ENCODE results near the gene DNAJC5. TPM values are rescaled to one million over a fixed set of nuclear protein-coding genes. Genes with fewer than 3 reads are reported as not detected.
A peak's percentile ranks its signal among the peaks of the same experiment; 100 is the strongest.

DNAJC5 gene
- total RNA-seq, 1 experiment from 2014 or later, result 28.5 TPM

DNA sequence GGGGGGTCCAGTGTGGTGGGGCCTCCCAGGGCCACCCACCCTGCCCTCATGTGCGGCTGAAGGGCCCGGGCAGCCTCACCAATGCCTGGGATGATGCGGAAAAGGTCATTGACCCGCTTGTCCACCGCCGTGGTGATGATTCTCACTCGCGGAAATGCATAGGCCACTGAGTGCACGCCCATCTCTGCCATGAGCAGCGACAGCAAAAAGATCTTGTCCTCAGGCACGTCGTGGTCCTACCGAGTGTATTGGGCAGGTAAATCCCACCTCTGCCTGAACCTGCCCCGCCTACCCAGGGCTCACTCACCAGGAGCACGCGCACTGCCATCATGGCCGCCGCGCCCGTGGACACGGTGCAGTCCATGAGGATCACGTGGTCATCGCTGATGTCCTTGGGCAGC is 45.1 kb downstream of the DNAJC5 start:
- Mint-ChIP-seq H3K4me1 (peaks cover 6% of the 10 kb centered on the region), H3K27ac (no peak overlapping the region), H3K4me3 (peak overlapping the region; percentile 59), H3K36me3 (peaks cover 2% of the 10 kb centered on the region; the same call in 1 of the 2 replicates), H3K27me3 (ENCODE audit: low read depth) (no peaks in the 10 kb centered on the region), H3K9me3 (no peaks in the 10 kb centered on the region)
- DNase-seq (ENCODE audit: low spot score), result no peak
- POLR2A ChIA-PET, result interaction anchor here (1.3 kb wide), 1 partner anchor 16 kb away, joined by 4 read pairs; the partner anchor contains the start of gene UCKL1
- no peak for TF ChIP-seq NR3C1 (CRISPR knock-in tag; conservative IDR thresholded peaks at IDR 0.05; ENCODE audit: low read depth)
- ATAC-seq, result no peak
- CTCF ChIA-PET, result interaction anchor here (1.2 to 3.6 kb wide), 3 partner anchors 34 to 164 kb away, joined by 3 to 19 read pairs (median 8); partner anchors contain the start of genes PRPF6 and SAMD10

DNA sequence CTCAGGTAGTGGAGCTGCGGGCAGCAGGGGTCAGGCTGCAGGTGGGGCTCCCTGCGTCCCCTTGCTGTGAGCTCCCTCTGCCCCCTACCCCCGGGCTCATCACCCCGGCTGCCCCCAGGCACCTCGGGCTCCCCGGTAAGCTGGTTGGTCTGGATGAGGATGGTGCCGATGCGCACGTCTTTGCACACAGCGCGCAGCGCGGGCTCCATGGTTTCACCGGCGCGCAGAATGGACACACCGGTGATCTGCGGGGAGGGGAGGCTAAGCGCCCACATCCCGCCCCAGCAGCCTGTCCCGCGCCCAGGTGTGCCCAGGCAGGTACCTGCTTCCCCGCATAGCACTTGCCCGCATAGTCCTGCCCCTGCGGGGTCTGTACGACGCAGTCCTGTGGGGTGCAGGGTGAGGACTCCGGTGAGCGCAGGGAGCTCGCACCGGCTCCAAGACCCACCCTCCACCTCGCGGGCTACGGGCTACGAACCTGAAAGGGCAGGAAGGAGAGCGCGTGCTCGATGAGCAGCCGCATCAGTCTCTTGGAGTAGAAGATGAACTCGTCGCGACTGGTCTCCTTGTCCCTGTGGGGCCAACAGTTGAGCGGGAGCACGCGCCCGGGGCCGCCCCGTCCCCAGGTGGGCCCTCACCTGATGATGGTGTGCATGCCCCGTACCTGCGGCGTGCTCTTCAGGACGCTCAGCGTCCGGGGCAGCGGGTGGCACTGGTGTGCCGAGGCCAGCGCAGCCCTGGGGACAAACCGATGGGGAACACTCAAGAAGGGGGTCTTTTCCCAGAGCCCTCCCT is 45.7 kb downstream of the DNAJC5 start:
- Mint-ChIP-seq H3K36me3 (peaks cover 7% of the 10 kb centered on the region), H3K4me3 (peak overlapping the region; percentile 59), H3K27ac (no peak overlapping the region), H3K9me3 (no peaks in the 10 kb centered on the region), H3K27me3 (ENCODE audit: low read depth) (no peaks in the 10 kb centered on the region), H3K4me1 (peaks cover 6% of the 10 kb centered on the region)
- CTCF ChIA-PET, result interaction anchor here (1.2 to 3.6 kb wide), 4 partner anchors 33 to 165 kb away, joined by 3 to 19 read pairs (median 6); partner anchors contain the start of genes PRPF6 and SAMD10
- POLR2A ChIA-PET, result interaction anchor here (1.0 to 1.3 kb wide), 3 partner anchors 16 to 299 kb away, joined by 4 to 6 read pairs (median 4); partner anchors contain the start of gene UCKL1
- TF ChIP-seq CREM (CRISPR knock-in tag; IDR thresholded peaks at IDR 0.05), result no peak
- TF ChIP-seq, protein P1, sequence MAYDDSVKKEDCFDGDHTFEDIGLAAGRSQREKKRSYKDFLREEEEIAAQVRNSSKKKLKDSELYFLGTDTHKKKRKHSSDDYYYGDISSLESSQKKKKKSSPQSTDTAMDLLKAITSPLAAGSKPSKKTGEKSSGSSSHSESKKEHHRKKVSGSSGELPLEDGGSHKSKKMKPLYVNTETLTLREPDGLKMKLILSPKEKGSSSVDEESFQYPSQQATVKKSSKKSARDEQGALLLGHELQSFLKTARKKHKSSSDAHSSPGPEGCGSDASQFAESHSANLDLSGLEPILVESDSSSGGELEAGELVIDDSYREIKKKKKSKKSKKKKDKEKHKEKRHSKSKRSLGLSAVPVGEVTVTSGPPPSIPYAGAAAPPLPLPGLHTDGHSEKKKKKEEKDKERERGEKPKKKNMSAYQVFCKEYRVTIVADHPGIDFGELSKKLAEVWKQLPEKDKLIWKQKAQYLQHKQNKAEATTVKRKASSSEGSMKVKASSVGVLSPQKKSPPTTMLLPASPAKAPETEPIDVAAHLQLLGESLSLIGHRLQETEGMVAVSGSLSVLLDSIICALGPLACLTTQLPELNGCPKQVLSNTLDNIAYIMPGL (CRISPR knock-in tag; IDR thresholded peaks at IDR 0.05), result no peak
- ATAC-seq, result no peak
- DNase-seq (ENCODE audit: low spot score), result no peak

DNA sequence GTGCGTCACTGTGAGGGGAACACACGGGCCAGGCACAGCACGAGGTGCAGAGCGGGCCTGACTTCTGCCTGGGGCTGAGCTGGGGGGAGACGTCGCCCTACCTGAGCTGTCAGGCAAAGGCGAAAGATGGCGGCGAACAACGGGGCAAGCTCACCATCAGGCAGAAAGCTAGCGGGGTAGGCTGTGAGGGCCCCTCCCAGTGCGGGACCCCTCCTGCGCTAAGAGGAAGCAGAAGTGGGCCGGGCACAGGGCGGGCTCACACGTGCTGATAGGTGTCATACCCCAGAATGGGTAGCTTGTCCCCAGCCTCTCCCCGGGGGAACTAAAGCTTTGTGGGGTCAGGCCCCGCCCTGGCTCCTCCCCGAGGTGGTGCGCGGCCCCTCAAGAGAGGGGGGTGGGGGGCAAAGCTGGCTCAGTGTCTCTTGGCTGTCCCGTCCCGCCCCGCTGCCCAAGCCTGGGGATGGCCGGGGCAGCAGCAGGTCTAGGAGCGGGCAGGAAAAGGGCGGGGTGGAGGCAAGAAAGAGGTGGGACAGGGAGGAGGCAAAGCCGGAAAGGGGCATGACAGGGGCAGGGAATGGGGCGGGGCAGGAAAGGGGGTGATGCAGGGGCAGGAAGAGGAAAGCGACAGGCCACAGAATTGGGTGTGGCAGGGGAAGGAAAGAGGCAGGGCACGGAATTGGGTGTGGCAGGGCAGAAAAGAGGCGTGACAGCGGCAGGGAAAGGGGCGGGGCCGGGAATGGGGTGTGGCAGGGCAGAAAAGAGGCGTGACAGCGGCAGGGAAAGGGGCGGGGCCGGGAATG is 46.6 kb downstream of the DNAJC5 start:
- H3K36me3 Mint-ChIP-seq, result peaks cover 8% of the 10 kb centered on the region
- DNase-seq (ENCODE audit: low spot score), result peak; percentile 81
- H3K9me3 Mint-ChIP-seq, result no peaks in the 10 kb centered on the region
- H3K4me1 Mint-ChIP-seq, result peaks cover 6% of the 10 kb centered on the region
- CTCF ChIA-PET, result interaction anchor here (0.6 to 3.6 kb wide), 8 partner anchors 8 to 166 kb away, joined by 3 to 19 read pairs (median 4); partner anchors contain the start of genes PRPF6, SAMD10 and UCKL1
- no peaks in the 10 kb centered on the region for H3K27me3 Mint-ChIP-seq (ENCODE audit: low read depth)
- ATAC-seq, result peak; percentile 59
- POLR2A ChIA-PET, result interaction anchor here (0.6 to 1.3 kb wide), 5 partner anchors 10 to 299 kb away, joined by 3 to 6 read pairs (median 4); partner anchors contain the start of gene UCKL1
- peak overlapping the region; percentile 59 for H3K4me3 Mint-ChIP-seq
- TF ChIP-seq FOXP1 (CRISPR knock-in tag; IDR thresholded peaks at IDR 0.05; ENCODE audit: borderline replicate concordance), result 0 out of 2 replicates have a peak, but pooled peaks have one; percentile 24
- TF ChIP-seq, protein P2, sequence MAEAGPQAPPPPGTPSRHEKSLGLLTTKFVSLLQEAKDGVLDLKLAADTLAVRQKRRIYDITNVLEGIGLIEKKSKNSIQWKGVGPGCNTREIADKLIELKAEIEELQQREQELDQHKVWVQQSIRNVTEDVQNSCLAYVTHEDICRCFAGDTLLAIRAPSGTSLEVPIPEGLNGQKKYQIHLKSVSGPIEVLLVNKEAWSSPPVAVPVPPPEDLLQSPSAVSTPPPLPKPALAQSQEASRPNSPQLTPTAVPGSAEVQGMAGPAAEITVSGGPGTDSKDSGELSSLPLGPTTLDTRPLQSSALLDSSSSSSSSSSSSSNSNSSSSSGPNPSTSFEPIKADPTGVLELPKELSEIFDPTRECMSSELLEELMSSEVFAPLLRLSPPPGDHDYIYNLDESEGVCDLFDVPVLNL (CRISPR knock-in tag; IDR thresholded peaks at IDR 0.05; ENCODE audit: borderline replicate concordance, low read depth), result peak; percentile 25; the same call in 1 of the 2 replicates
- TF ChIP-seq SOX15 (CRISPR knock-in tag; IDR thresholded peaks at IDR 0.05), result no peak
- TF ChIP-seq SP1 (CRISPR knock-in tag; conservative IDR thresholded peaks at IDR 0.05), result 0 out of 2 replicates have a peak, but pooled peaks have one; percentile 12
- H3K27ac Mint-ChIP-seq, result no peak overlapping the region

DNA sequence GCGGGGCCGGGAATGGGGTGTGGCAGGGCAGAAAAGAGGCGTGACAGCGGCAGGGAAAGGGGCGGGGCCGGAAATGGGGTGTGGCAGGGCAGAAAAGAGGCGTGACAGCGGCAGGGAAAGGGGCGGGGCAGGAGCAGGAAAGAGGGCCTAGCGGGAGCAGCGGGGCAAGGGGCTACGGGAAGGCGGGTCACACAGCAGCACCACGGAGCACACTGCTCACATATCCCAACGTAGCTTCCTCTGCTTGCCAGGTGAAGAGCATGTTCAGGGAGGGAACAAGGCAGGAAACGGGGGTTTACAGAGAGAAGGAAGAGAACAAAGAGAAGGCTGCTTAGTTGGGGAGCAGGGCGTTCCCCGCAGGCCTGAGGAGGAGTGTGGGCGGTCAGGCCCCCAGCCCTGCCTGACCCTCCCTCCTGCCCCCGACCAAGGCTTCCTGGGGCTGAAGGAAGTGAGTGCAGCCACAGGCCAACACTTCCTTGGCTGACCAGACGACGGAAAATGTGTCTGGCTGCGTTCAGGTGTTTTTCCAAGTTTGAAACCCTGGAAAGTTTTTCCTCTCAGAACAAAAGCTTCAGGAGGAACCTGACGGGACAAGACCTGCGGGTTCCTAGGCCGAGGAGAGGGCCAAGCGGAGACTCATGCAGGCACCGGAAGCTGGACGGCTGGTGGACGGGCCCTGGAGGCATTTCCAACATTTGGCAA is 47.5 kb downstream of the DNAJC5 start:
- peak overlapping the region; percentile 47 for H3K4me3 Mint-ChIP-seq
- H3K4me1 Mint-ChIP-seq, result peaks cover 6% of the 10 kb centered on the region

More for the DNA sequence above, 47.5 kb downstream of the DNAJC5 start:
- ATAC-seq (peak; percentile 60), DNase-seq (ENCODE audit: low spot score) (peak; percentile 87)
- Mint-ChIP-seq H3K27me3 (ENCODE audit: low read depth) (no peaks in the 10 kb centered on the region), H3K27ac (peak overlapping the region; percentile 95), H3K9me3 (no peaks in the 10 kb centered on the region), H3K36me3 (peaks cover 8% of the 10 kb centered on the region)
- POLR2A ChIA-PET, result interaction anchor here (0.7 kb wide), 1 partner anchor 15 kb away, joined by 3 read pairs; no protein-coding TSS in a partner anchor
- CTCF ChIA-PET, result interaction anchor here (0.7 to 3.6 kb wide), 5 partner anchors 9 to 38 kb away, joined by 3 to 19 read pairs (median 3); partner anchors contain the start of genes SAMD10 and UCKL1
- no peak for TF ChIP-seq OVOL2 (CRISPR knock-in tag; IDR thresholded peaks at IDR 0.05; ENCODE audit: borderline replicate concordance)
- TF ChIP-seq SP1 (CRISPR knock-in tag; conservative IDR thresholded peaks at IDR 0.05), result peak; percentile 63
- no peak for TF ChIP-seq NFE2L1 (CRISPR knock-in tag; IDR thresholded peaks at IDR 0.05)
- no peak for TF ChIP-seq RELA (CRISPR knock-in tag; IDR thresholded peaks at IDR 0.05; ENCODE audit: borderline replicate concordance)
- TF ChIP-seq, protein P3, sequence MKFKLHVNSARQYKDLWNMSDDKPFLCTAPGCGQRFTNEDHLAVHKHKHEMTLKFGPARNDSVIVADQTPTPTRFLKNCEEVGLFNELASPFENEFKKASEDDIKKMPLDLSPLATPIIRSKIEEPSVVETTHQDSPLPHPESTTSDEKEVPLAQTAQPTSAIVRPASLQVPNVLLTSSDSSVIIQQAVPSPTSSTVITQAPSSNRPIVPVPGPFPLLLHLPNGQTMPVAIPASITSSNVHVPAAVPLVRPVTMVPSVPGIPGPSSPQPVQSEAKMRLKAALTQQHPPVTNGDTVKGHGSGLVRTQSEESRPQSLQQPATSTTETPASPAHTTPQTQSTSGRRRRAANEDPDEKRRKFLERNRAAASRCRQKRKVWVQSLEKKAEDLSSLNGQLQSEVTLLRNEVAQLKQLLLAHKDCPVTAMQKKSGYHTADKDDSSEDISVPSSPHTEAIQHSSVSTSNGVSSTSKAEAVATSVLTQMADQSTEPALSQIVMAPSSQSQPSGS (CRISPR knock-in tag; IDR thresholded peaks at IDR 0.05; ENCODE audit: borderline replicate concordance, low read depth), result no peak
- no peak for TF ChIP-seq ZNF317 (CRISPR knock-in tag; IDR thresholded peaks at IDR 0.05; ENCODE audit: borderline replicate concordance, low read depth)
- no peak for TF ChIP-seq ZNF671 (CRISPR knock-in tag; IDR thresholded peaks at IDR 0.05)
